Measurements from ENCODE around the gene TRIM63.

DNA sequence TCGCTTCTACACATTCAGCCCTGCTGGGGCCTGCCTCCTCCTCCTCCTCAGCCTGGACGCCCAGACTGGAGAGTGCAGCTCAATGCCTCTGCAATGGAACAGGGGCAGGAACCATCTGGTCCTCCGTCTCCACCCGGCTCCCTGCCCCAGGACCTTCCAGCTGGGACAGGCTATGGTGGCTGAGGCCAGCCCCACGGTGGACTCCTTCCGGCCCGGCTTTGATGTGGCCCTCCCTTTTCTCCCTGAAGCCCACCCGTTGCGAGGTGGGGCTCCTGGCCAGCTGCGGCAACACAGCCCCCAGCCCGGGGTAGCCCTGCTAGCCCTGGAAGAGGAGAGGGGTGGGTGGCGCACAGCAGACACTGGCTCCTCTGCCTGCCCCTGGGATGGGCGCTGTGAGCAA, 44.4 kb downstream of the TRIM63 start:
- TF ChIP-seq, protein P1, sequence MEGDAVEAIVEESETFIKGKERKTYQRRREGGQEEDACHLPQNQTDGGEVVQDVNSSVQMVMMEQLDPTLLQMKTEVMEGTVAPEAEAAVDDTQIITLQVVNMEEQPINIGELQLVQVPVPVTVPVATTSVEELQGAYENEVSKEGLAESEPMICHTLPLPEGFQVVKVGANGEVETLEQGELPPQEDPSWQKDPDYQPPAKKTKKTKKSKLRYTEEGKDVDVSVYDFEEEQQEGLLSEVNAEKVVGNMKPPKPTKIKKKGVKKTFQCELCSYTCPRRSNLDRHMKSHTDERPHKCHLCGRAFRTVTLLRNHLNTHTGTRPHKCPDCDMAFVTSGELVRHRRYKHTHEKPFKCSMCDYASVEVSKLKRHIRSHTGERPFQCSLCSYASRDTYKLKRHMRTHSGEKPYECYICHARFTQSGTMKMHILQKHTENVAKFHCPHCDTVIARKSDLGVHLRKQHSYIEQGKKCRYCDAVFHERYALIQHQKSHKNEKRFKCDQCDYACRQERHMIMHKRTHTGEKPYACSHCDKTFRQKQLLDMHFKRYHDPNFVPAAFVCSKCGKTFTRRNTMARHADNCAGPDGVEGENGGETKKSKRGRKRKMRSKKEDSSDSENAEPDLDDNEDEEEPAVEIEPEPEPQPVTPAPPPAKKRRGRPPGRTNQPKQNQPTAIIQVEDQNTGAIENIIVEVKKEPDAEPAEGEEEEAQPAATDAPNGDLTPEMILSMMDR (IDR thresholded peaks at IDR 0.05): no peak
- no peak for TF ChIP-seq EP300 (IDR thresholded peaks at IDR 0.05; ENCODE audit: low read depth)
